IMR-90 (cell line): ENCODE results near the gene TCHH. TPM values are rescaled to one million over a fixed set of nuclear protein-coding genes. Genes with fewer than 3 reads are reported as not detected.

Experiments used
- ATAC-seq: fragments of 200-7000 bp; cut with Tn5 transposase; 2 replicates; pipeline ENCODE4 v1.9.1; 2020; ENCODE audit warnings: low read depth, mild to moderate bottlenecking, moderate library complexity
- BruUV-seq: library from RNA; stranded (reverse); fragments of 400-500 nt; replicated peaks from 2 replicates; lab custom pipeline; 2021; lab: Mats Ljungman, UMichigan
- CTCF ChIA-PET: fragments of 300-600 bp; formaldehyde crosslinking; extraction: SDS; loops from one replicate; lab custom pipeline; 2021; ENCODE audit warnings: antibody characterized with exemption; lab: Yijun Ruan, JAX
- POLR2A ChIA-PET: fragments of 300-600 bp; sonication (Branson Sonifier 250); formaldehyde crosslinking; loops from one replicate; lab custom pipeline; 2022; ENCODE audit warnings: antibody characterized with exemption; ENCODE audit not compliant: unreplicated experiment; lab: Charles Lee
- DNase-seq: peaks from one replicate; pipeline ENCODE4 v3.0.0; 2013
- H2AFZ ChIP-seq: replicated peaks from 2 replicates; pipeline ENCODE3; 2013; ENCODE audit warnings: low read length, mild to moderate bottlenecking; ENCODE audit not compliant: poor library complexity
- H2AK5ac ChIP-seq: 2 replicates; pipeline ENCODE4 v1.6.1; 2013; ENCODE audit warnings: low read depth, low read length, inconsistent platforms
- H2AK9ac ChIP-seq: replicated peaks from 2 replicates; pipeline ENCODE3; 2013; ENCODE audit warnings: mild to moderate bottlenecking, low read depth, low read length, moderate library complexity; ENCODE audit not compliant: poor library complexity
- H2BK120ac ChIP-seq: 2 replicates; pipeline ENCODE4 v1.6.1; 2013; ENCODE audit warnings: low read depth, low read length, inconsistent platforms
- H2BK15ac ChIP-seq: 3 replicates; pipeline ENCODE4 v1.6.1; 2013; ENCODE audit warnings: low read depth, low read length, inconsistent platforms
- H2BK20ac ChIP-seq: 2 replicates; pipeline ENCODE4 v1.6.1; 2013; ENCODE audit warnings: low read depth, mild to moderate bottlenecking, inconsistent platforms, low read length, moderate library complexity
- H2BK5ac ChIP-seq: 2 replicates; pipeline ENCODE4 v1.6.1; 2013; ENCODE audit warnings: mild to moderate bottlenecking, low read depth, low read length, inconsistent platforms; ENCODE audit not compliant: poor library complexity, severe bottlenecking
- H3K14ac ChIP-seq: replicated peaks from 2 replicates; pipeline ENCODE4 v1.6.1; 2013; ENCODE audit warnings: low read depth, low read length, inconsistent platforms
- H3K18ac ChIP-seq: 2 replicates; pipeline ENCODE4 v1.6.1; 2013; ENCODE audit warnings: low read depth, low read length, control low read depth
- H3K23ac ChIP-seq: 2 replicates; pipeline ENCODE4 v1.6.1; 2013; ENCODE audit warnings: low read depth, low read length, inconsistent platforms
- H3K27ac ChIP-seq: 2 replicates; pipeline ENCODE4 v1.5.1; 2013; ENCODE audit warnings: mild to moderate bottlenecking, control low read depth, low read length; ENCODE audit not compliant: insufficient read depth
- H3K27me3 ChIP-seq: 2 replicates; pipeline ENCODE4 v1.6.1; 2013; ENCODE audit warnings: low read length; ENCODE audit not compliant: control insufficient read depth, insufficient read depth
- H3K36me3 ChIP-seq: 2 replicates; pipeline ENCODE4 v1.6.1; 2013; ENCODE audit warnings: low read length, mixed read lengths; ENCODE audit not compliant: control insufficient read depth, insufficient read depth
- H3K4ac ChIP-seq: 2 replicates; pipeline ENCODE4 v1.6.1; 2013; ENCODE audit warnings: low read depth, low read length, inconsistent platforms
- H3K4me1 ChIP-seq: 2 replicates; pipeline ENCODE4 v1.6.1; 2013; ENCODE audit warnings: low read length, mixed read lengths; ENCODE audit not compliant: control insufficient read depth, insufficient read depth
- H3K4me2 ChIP-seq: 2 replicates; pipeline ENCODE4 v1.6.1; 2013; ENCODE audit warnings: low read depth, mild to moderate bottlenecking, control low read depth, low read length, moderate library complexity
- H3K4me3 ChIP-seq: 2 replicates; pipeline ENCODE4 v1.5.1; 2013; ENCODE audit warnings: low read depth, mild to moderate bottlenecking, control low read depth, low read length, moderate library complexity; ENCODE audit not compliant: insufficient read depth
- H3K56ac ChIP-seq: 2 replicates; pipeline ENCODE4 v1.6.1; 2013; ENCODE audit warnings: low read length, inconsistent platforms; ENCODE audit not compliant: insufficient read depth; ENCODE audit errors: extremely low read depth
- H3K79me1 ChIP-seq, 2 experiments: 2 replicates each; pipeline ENCODE4 v1.6.1; 2013; ENCODE audit warnings: low read length in 2 of 2, inconsistent platforms in 1 of 2, low read depth in 1 of 2
- H3K9ac ChIP-seq: 2 replicates; pipeline ENCODE4 v1.6.1; 2013; ENCODE audit warnings: low read depth, low read length, control low read depth
- H3K9me1 ChIP-seq: 2 replicates; pipeline ENCODE4 v1.6.1; 2013; ENCODE audit warnings: low read length, inconsistent platforms; ENCODE audit not compliant: insufficient read depth
- H3K9me3 ChIP-seq: 2 replicates; pipeline ENCODE4 v1.6.1; 2013; ENCODE audit warnings: low read length; ENCODE audit not compliant: control insufficient read depth, insufficient read depth
- H4K20me1 ChIP-seq: 2 replicates; pipeline ENCODE4 v1.6.1; 2013; ENCODE audit warnings: low read length, inconsistent platforms; ENCODE audit not compliant: insufficient read depth
- H4K5ac ChIP-seq: 2 replicates; pipeline ENCODE4 v1.6.1; 2013; ENCODE audit warnings: mild to moderate bottlenecking, low read depth, low read length, control low read depth
- H4K8ac ChIP-seq, 2 experiments: 2 replicates each; pipeline ENCODE4 v1.6.1; 2013; ENCODE audit warnings: low read depth in 2 of 2, low read length in 2 of 2, control low read depth in 1 of 2, inconsistent platforms in 1 of 2
- H4K91ac ChIP-seq: 2 replicates; pipeline ENCODE4 v1.6.1; 2013; ENCODE audit warnings: low read depth, low read length, inconsistent platforms; ENCODE audit not compliant: insufficient read depth
- CEBPB ChIP-seq: IDR thresholded peaks from 2 replicates; pipeline ENCODE4 v1.6.1; 2012; ENCODE audit warnings: low read depth, low read length, improper control_type of control experiment
- CHD1 ChIP-seq: IDR thresholded peaks from 2 replicates; pipeline ENCODE4 v1.6.1; 2012; ENCODE audit warnings: low read depth, low read length, improper control_type of control experiment
- MAFK ChIP-seq: IDR thresholded peaks from 2 replicates; pipeline ENCODE4 v1.6.1; 2012; ENCODE audit warnings: low read depth, low read length, improper control_type of control experiment
- MXI1 ChIP-seq: IDR thresholded peaks from 2 replicates; pipeline ENCODE4 v1.6.1; 2012; ENCODE audit warnings: low read depth, mild to moderate bottlenecking, low read length, moderate library complexity, borderline replicate concordance
- NFE2L2 ChIP-seq: fragments of 150-350 bp; IDR thresholded peaks from 2 replicates; pipeline ENCODE4 v1.6.1; 2016; ENCODE audit warnings: low read depth, mild to moderate bottlenecking, low read length
- POLR2A ChIP-seq: IDR thresholded peaks from 2 replicates; pipeline ENCODE4 v1.6.1; 2012; ENCODE audit warnings: mild to moderate bottlenecking, low read depth, low read length
- RFX5 ChIP-seq: IDR thresholded peaks from 2 replicates; pipeline ENCODE4 v1.8.0; 2012; ENCODE audit warnings: low read depth, mild to moderate bottlenecking, low read length, moderate library complexity
- WGBS, 2 experiments: methylation state at CpG; one replicate each; pipeline versions ENCODE4 v1.1.5 to v1.1.7; 2013; ENCODE audit warnings: missing lambda C conversion rate in 2 of 2; ENCODE audit not compliant: insufficient read length in 1 of 2; ENCODE audit errors: extremely low coverage in 2 of 2; 5-methylcytosine and 5-hydroxymethylcytosine counted together
- dilution Hi-C: fragments of 300-500 bp; cut with HindIII; formaldehyde crosslinking; loops from one replicate; pipeline ENCODE4 v1.14.3; 2018; ENCODE audit warnings: low sequenced_read_pairs; ENCODE audit not compliant: unreplicated experiment
- in situ Hi-C: fragments of 300-500 bp; cut with MboI; formaldehyde crosslinking; loops from 3 replicates; pipeline ENCODE4 v1.14.3; 2019; ENCODE audit warnings: low sequenced_read_pairs, inconsistent platforms, mixed read lengths
- intact Hi-C: fragments of 100-400 bp; cut with micrococcal nuclease; formaldehyde crosslinking; loops from 2 replicates; pipeline ENCODE4 v1.10.0; 2022
- polyA plus RNA-seq, 3 experiments: library from polyadenylated mRNA; depleted of rRNA; stranded (reverse); fragments of >200 nt; gene quantifications; 2 replicates each; pipeline ENCODE4 v1.2.3, GENCODE V29; 2012; ENCODE audit warnings: low replicate concordance in 1 of 3
- total RNA-seq: library from RNA; depleted of rRNA; stranded (reverse); fragments of >200 nt; gene quantifications from 2 replicates; pipeline ENCODE4 v1.2.3, GENCODE V29; 2012
- TF ChIP-seq, protein P1 (sequence below): fragments of 150-350 bp; IDR thresholded peaks from 2 replicates; pipeline ENCODE4 v1.6.1; 2016; ENCODE audit warnings: low read depth, mild to moderate bottlenecking, low read length, moderate library complexity, borderline replicate concordance

The TCHH gene
- total and polyA plus RNA-seq, 2 of the 4 experiments (the other 2 are of a cell fraction), result not detected

DNA sequence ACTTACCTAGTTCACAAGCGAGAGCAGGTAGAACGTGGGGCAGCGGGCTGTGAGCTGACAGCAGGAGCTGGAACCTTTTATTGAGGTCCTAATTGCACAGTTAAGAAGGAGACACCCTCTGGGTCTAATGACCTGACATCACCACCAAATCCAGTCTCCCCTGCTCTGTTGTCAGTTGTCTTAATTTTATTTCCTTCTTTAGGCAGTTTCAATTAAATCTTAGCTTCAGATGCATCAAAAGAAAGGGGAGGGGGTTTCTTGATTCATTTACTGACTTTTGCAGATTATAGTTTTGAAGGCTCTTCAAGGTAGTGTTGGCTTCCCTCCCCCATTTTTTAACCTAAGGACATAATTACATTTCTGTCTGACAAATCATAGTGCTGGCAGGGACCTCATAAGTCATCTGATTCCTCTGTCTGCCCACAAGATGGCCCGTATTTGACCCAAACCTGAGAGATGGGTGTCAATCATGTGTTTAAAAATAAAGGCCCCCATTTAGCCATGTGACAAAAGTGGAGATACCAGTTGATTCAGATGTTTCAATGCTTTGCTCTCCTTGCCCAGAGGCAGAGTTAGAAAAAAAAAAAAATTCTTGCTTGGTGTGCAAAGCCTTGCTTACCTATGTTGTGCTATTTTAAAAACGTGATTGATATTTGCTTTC is 26.1 kb downstream of the TCHH start, which contains the start of gene TCHHL1:
Gene TCHHL1 (minus strand): TSS at position 51 of the 661 bp plus-strand sequence. CDS start 921 bp downstream, outside the sequence.
- intact Hi-C loops (no loop called here), in situ Hi-C loops (no loop called here), dilution Hi-C loops (no loop called here)
- no peak within 1 kb of the TSS for H4K91ac ChIP-seq
- ChIA-PET POLR2A (no interaction called here), CTCF (no interaction called here)
- no peak within 1 kb of the TSS for H4K5ac ChIP-seq
- H3K4me1 ChIP-seq, result no peaks in the 10 kb centered on the region
- DNase-seq (no peak), ATAC-seq (no peak)
- H3K9me3 ChIP-seq, result no peaks in the 10 kb centered on the region
- no peaks in the 10 kb centered on the region for H3K79me1 ChIP-seq
- H3K9ac ChIP-seq, result no peak within 1 kb of the TSS
- no TSS peak for BruUV-seq
- no peak within 1 kb of the TSS for H3K23ac ChIP-seq
- H4K8ac ChIP-seq, result no peak within 1 kb of the TSS
- H3K27me3 ChIP-seq, result no peaks in the 10 kb centered on the region; the same call in none of the 2 replicates
- no peak within 1 kb of the TSS for H3K4me3 ChIP-seq
- H3K4me2 ChIP-seq, result no peak within 1 kb of the TSS
- H2BK5ac ChIP-seq, result no peak within 1 kb of the TSS
- H2AFZ ChIP-seq, result no peak within 1 kb of the TSS
- H4K20me1 ChIP-seq, result no peaks in the 10 kb centered on the region
- no peaks in the 10 kb centered on the region for H3K9me1 ChIP-seq
- no peak within 1 kb of the TSS for H2BK15ac ChIP-seq
- no peaks in the 10 kb centered on the region for H3K36me3 ChIP-seq
- no peak within 1 kb of the TSS for H3K56ac ChIP-seq
- no peak within 1 kb of the TSS for H2BK20ac ChIP-seq
- H3K14ac ChIP-seq, result no peak within 1 kb of the TSS
- no CpG with 5 or more reads among the region's 5 CpGs for WGBS, 2 experiments
- H2AK5ac ChIP-seq, result no peak within 1 kb of the TSS
- H3K27ac ChIP-seq, result no peak within 1 kb of the TSS
- H2BK120ac ChIP-seq, result no peak within 1 kb of the TSS
- TF ChIP-seq RFX5 (no peak), POLR2A (no peak), MAFK (no peak), CHD1 (no peak), NFE2L2 (no peak), CEBPB (no peak), MXI1 (no peak)
- TF ChIP-seq, protein P1, sequence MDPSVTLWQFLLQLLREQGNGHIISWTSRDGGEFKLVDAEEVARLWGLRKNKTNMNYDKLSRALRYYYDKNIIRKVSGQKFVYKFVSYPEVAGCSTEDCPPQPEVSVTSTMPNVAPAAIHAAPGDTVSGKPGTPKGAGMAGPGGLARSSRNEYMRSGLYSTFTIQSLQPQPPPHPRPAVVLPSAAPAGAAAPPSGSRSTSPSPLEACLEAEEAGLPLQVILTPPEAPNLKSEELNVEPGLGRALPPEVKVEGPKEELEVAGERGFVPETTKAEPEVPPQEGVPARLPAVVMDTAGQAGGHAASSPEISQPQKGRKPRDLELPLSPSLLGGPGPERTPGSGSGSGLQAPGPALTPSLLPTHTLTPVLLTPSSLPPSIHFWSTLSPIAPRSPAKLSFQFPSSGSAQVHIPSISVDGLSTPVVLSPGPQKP, result no peak
- no peak within 1 kb of the TSS for H3K18ac ChIP-seq
- no peak within 1 kb of the TSS for H3K4ac ChIP-seq
- no peak within 1 kb of the TSS for H2AK9ac ChIP-seq
